PC-9 (cell line): Measurements from ENCODE around the gene USP2.

ENCODE experiments used
- EZH2 ChIP-seq: fragments of 200-600 bp; sonication (generic); IDR thresholded peaks from 2 replicates; pipeline ENCODE4 v1.8.0; 2017; ENCODE audit warnings: antibody characterized with exemption, low read depth
- TF ChIP-seq, protein P1 (sequence below): fragments of 200-600 bp; sonication (generic); conservative IDR thresholded peaks from 2 replicates; pipeline ENCODE4 v1.6.1; 2017; ENCODE audit warnings: mixed run types, antibody characterized with exemption, mild to moderate bottlenecking, moderate library complexity

DNA sequence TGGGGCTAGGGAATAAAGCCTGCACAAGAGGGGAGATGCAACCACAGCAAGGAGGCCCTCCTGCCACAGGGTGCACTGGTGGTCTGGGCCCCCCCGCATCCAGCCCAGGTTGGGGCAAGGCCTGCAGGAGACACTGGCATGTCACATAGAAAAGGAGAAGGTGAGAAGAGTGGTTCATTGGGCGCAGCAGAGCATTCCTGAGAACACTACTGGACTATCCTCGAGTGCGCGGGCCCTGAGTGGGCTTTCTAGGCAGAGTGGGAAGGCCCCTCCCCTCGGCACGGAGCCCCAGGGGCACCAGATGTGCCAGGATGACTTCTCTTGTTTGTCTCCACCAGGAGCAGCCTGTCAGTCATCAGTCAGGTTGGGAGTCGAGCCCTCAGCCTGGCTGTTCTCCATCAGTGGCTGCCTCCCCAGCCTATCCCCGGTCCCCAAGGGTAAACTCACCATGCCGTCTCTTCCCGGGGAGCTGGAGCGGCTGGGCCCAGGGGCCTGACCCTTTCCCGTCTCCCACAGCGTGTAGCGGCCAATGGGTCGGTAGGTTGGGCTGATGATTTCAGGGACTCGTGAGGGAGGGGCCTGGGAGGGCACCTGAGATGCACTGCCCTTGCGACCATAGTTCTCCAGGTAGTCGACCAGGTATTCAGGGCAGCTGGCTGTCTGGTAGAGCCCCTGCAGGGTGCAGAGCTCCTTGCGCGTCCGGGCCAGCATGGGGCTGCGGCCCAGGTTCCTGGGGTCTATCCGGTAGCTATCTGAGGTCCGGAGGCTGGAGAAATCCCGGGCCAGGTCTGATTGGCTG, 9.0 kb downstream of the USP2 start:
- TF ChIP-seq, protein P1, sequence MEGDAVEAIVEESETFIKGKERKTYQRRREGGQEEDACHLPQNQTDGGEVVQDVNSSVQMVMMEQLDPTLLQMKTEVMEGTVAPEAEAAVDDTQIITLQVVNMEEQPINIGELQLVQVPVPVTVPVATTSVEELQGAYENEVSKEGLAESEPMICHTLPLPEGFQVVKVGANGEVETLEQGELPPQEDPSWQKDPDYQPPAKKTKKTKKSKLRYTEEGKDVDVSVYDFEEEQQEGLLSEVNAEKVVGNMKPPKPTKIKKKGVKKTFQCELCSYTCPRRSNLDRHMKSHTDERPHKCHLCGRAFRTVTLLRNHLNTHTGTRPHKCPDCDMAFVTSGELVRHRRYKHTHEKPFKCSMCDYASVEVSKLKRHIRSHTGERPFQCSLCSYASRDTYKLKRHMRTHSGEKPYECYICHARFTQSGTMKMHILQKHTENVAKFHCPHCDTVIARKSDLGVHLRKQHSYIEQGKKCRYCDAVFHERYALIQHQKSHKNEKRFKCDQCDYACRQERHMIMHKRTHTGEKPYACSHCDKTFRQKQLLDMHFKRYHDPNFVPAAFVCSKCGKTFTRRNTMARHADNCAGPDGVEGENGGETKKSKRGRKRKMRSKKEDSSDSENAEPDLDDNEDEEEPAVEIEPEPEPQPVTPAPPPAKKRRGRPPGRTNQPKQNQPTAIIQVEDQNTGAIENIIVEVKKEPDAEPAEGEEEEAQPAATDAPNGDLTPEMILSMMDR, result no peak
- TF ChIP-seq EZH2, result no peak
